D721Med (cell line): ENCODE results near the gene THBS4.

Experiments
- DNase-seq: peaks from one replicate; pipeline ENCODE4 v3.0.0; 2011; ENCODE audit warnings: low spot score; ENCODE audit not compliant: insufficient read length
- FAIRE-seq: peaks from 2 replicates; lab custom pipeline; 2011; peaks lifted over from hg19 to GRCh38; lab: Jason Lieb, UNC
- CTCF ChIP-seq: IDR thresholded peaks from 2 replicates; pipeline ENCODE4 v1.5.1; 2012; ENCODE audit warnings: mild to moderate bottlenecking, control low read depth; ENCODE audit not compliant: insufficient read depth; ENCODE audit errors: missing control alignments

THBS4 gene

DNA sequence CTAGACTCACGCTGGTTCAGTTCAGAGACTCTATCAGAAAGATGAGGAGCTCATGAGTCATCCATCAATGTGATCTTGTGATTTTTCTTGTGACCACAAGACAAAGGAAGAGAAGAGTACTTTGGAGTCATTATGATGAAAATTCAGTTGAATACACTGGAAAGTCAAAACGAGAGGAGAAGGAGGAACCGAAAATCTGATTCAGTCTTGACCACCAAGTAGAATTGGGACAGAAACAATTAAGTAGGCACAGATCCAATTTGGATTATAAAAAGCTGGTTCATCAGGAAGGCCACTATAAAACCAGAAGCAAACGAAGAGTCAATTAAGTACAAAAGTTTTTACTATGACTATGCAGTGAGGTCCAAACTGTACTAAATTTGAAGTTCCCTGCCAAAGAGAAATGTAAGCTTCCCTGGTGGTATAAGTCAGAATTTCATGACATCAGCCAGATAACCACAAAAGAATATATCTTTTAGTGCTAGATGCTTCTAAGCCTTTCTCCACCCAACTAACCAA is 90.9 kb downstream of the THBS4 start:
- no peak for DNase-seq
- FAIRE-seq: no peak

DNA sequence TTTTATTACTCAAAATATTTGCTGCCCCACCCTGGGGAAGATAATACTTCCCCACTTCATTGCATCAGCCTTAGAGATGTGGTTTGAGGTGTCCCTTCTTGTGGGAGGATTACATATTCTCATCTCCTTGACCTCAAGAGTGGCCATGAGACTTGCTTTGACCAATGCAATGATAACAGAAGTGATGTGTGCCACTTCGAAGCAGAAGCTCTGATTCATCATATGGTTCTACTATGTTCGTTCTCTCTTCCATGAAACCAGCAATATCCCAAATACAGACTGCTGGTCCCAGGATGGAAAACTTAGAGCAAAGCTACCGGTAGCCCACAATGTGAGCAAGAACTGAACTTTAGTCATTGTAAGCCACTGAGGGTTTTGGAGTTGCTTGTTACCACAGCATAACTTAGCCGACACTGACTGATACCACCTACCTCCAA is 92.0 kb downstream of the THBS4 start:
- no peak for FAIRE-seq
- no peak for TF ChIP-seq CTCF
- DNase-seq: no peak

More for the DNA sequence above, 90.9 kb downstream of the THBS4 start:
- TF ChIP-seq CTCF: no peak

- no peak for TF ChIP-seq CTCF
- FAIRE-seq (no peak), DNase-seq (no peak)
These were observed 93.0 kb downstream of the THBS4 start for GRCh38 chr5:80128141-80128540.

DNA sequence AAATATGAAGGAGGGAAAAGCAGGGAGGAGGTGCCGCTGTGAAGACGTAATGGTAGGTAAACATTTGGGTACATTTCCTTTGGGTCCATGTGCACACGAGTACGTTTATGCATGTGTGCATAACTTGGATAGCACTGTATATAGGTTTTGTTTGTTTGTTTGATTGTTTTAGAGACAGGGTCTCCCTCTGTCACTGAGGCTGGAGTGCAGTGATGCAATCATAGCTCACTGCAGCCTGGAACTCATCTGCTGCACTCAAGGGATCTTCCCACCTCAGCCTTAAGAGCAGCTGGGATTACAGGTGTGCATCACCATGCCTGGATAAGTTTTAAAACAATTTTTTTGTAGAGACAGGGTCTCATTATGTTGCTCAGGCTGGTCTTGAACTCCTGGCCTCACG is 94.0 kb downstream of the THBS4 start:
- DNase-seq: no peak
- no peak for FAIRE-seq
- no peak for TF ChIP-seq CTCF
